Tibial artery (tissue), 4 donors: ENCODE results near the gene KIF13A.

Experiments
- DNase-seq, 2 donors: peaks; one replicate each; pipeline ENCODE4 v3.0.0-alpha.2; 2019
- H3K27ac ChIP-seq, 2 donors: fragments of 200-600 bp; sonication (generic) in 1 of 2; 1 replicate in 1 of 2; 2 replicates in 1 of 2; pipeline ENCODE4 v1.5.1; 2018 to 2019; ENCODE audit warnings: mild to moderate bottlenecking in 1 of 2
- H3K27me3 ChIP-seq, 2 donors: fragments of 200-600 bp; sonication (generic) in 1 of 2; one replicate each; pipeline versions ENCODE4 v1.5.1 to v1.6.0; 2016 to 2019
- H3K36me3 ChIP-seq, 3 donors: fragments of 200-600 bp; sonication (generic) in 2 of 3; one replicate each; pipeline ENCODE4 v1.5.1; 2016 to 2019; ENCODE audit warnings: mild to moderate bottlenecking in 2 of 3
- H3K4me1 ChIP-seq, 4 donors: fragments of 200-600 bp; sonication (generic) in 2 of 4; 1 replicate in 3 of 4; 2 replicates in 1 of 4; pipeline ENCODE4 v1.5.1; 2016 to 2019
- H3K4me3 ChIP-seq, 2 donors: fragments of 200-600 bp; sonication (generic) in 1 of 2; 1 replicate in 1 of 2; 2 replicates in 1 of 2; pipeline ENCODE4 v1.5.1; 2018 to 2019; ENCODE audit warnings: mild to moderate bottlenecking in 2 of 2
- H3K9me3 ChIP-seq, 3 donors: fragments of 200-600 bp; sonication (generic) in 1 of 3; one replicate each; pipeline ENCODE4 v1.5.1; 2016 to 2019
- intact Hi-C: fragments of 100-400 bp; cut with DNase I; formaldehyde crosslinking; loops from one replicate; pipeline ENCODE4 v1.15.0; 2023; ENCODE audit warnings: low total_unique reads
- TF ChIP-seq, protein P1 (sequence below), 2 experiments: fragments of 200-600 bp in 1 of 2; fragments of 450-650 bp in 1 of 2; IDR thresholded peaks; one replicate each; pipeline ENCODE4 v1.5.1; 2017 to 2019; ENCODE audit warnings: antibody characterized with exemption in 2 of 2, mild to moderate bottlenecking in 1 of 2, moderate library complexity in 1 of 2

The KIF13A gene

DNA sequence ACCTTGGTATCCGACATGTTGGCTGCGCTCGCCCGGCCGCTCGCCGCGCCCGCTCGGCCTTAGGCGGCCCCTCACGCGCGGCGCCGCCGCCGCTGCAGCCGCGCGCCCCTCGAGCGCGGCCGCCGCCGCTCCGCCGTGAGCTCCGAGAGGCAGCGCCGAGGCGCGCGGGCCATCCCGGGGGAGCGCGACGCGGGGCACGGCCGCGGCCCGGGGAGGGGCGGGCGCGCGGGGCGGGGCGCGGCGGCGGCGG lies at the start of gene KIF13A:
TSS of gene KIF13A (minus strand) at position 189 of the 250 bp plus-strand sequence. CDS start at position 17, 172 bp downstream.
- intact Hi-C loops: loop anchor here (5.0 to 10.0 kb wide), 4 partner anchors 55 to 135 kb away; partner anchors contain the start of gene NHLRC1
- no peak for DNase-seq
- no peaks in the 10 kb centered on the region for H3K27me3 ChIP-seq
- peaks cover 0 to 34% (median 24%) of the 10 kb centered on the region in 4 donors for H3K4me1 ChIP-seq
- H3K4me3 ChIP-seq: peak within 1 kb of the TSS; percentile 59 to 91
- TF ChIP-seq, protein P1, sequence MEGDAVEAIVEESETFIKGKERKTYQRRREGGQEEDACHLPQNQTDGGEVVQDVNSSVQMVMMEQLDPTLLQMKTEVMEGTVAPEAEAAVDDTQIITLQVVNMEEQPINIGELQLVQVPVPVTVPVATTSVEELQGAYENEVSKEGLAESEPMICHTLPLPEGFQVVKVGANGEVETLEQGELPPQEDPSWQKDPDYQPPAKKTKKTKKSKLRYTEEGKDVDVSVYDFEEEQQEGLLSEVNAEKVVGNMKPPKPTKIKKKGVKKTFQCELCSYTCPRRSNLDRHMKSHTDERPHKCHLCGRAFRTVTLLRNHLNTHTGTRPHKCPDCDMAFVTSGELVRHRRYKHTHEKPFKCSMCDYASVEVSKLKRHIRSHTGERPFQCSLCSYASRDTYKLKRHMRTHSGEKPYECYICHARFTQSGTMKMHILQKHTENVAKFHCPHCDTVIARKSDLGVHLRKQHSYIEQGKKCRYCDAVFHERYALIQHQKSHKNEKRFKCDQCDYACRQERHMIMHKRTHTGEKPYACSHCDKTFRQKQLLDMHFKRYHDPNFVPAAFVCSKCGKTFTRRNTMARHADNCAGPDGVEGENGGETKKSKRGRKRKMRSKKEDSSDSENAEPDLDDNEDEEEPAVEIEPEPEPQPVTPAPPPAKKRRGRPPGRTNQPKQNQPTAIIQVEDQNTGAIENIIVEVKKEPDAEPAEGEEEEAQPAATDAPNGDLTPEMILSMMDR (IDR thresholded peaks at IDR 0.05): no peak
- peak within 1 kb of the TSS; percentile 90 to 95 for H3K27ac ChIP-seq
- H3K9me3 ChIP-seq: no peaks in the 10 kb centered on the region
- peaks cover 0 to 4% (median 0%) of the 10 kb centered on the region in 3 donors for H3K36me3 ChIP-seq

DNA sequence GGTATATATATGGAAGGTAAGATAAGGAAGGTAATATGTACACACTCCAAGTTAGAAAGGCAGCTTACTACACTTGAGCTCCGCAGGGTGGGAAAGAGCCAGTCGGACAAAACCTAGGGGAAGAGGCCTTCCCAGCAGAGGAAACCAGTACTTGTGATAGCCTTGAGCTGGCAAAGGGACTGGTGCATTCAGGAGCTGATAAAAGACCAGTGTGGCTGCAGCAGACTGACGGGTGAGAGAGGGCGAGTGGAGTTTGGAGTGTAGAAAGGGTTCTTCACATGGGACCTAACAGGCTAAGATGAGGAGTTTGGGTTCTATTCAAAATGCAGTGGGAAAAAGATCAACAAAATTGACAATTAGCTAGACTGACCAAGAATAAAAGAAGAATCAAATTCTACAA lies 49.3 kb upstream of the KIF13A start:
- no peak for DNase-seq
- Histone ChIP-seq H3K9me3 (no peaks in the 10 kb centered on the region), H3K4me1 (peaks cover 0 to 29% (median 3%) of the 10 kb centered on the region in 4 donors), H3K36me3 (no peaks in the 10 kb centered on the region), H3K27ac (no peak overlapping the region), H3K27me3 (no peaks in the 10 kb centered on the region), H3K4me3 (no peak overlapping the region)
- intact Hi-C loops: no loop called here
- TF ChIP-seq, protein P1 (IDR thresholded peaks at IDR 0.05): no peak

DNA sequence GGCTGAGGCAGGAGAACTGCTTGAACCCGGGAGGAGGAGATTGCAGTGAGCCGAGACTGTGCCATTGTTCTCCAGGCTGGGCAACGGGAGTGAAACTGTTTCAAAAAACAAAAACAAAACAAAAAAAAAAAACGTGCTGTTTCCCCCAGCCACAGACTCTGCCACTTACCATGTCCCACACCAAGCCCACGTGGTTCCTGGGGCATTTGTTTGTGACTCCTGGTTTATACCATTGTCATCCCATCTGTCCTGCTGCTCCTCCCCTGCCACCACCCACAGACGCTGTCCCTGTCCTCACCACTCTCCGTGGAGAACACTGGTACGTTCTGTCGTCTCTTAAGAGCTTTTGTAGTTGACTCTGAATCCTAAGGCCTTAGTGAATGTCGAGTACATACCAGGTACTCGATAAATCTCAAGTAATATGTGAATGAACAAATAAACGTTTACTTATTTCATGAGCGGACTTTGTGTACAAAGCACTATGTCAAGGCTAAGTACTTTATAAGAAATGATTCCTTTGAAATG lies 48.0 kb upstream of the KIF13A start:
- peaks cover 0 to 16% (median 0%) of the 10 kb centered on the region in 4 donors for H3K4me1 ChIP-seq
- intact Hi-C loops: no loop called here

DNA sequence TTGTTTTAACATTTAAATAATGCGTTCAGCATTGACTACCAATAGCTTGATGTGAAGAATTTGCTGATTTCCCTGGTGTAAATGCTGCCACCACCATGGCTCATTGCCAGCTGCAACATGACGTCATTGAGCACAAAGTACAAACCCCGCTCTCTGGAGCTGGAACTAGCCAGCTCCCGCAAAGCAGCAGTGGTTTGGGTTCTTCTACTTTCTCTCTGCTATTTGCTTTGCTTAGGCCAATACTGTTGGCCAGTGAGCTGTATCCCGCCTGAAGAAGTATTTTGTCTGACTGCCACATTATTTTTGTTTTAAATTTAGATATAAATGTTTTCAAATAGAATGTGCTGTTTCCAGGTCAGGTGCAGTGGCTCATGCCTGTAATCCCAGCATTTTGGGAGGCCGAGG lies 47.4 kb upstream of the KIF13A start:
- H3K27me3 ChIP-seq: no peaks in the 10 kb centered on the region
- intact Hi-C loops: no loop called here
- DNase-seq: no peak
- no peaks in the 10 kb centered on the region for H3K9me3 ChIP-seq
- H3K36me3 ChIP-seq: no peaks in the 10 kb centered on the region
- peaks cover 0 to 11% (median 0%) of the 10 kb centered on the region in 4 donors for H3K4me1 ChIP-seq
- H3K27ac ChIP-seq: peak overlapping the region; percentile 16 to 46
- no peak overlapping the region for H3K4me3 ChIP-seq
- TF ChIP-seq, protein P1 (IDR thresholded peaks at IDR 0.05): no peak

More for the DNA sequence above, 48.0 kb upstream of the KIF13A start:
- no peak for DNase-seq
- no peaks in the 10 kb centered on the region for H3K9me3 ChIP-seq
- H3K4me3 ChIP-seq: no peak overlapping the region
- H3K27me3 ChIP-seq: no peaks in the 10 kb centered on the region
- H3K27ac ChIP-seq: peak overlapping the region; percentile 16 to 46
- TF ChIP-seq, protein P1 (IDR thresholded peaks at IDR 0.05): no peak
- no peaks in the 10 kb centered on the region for H3K36me3 ChIP-seq

DNA sequence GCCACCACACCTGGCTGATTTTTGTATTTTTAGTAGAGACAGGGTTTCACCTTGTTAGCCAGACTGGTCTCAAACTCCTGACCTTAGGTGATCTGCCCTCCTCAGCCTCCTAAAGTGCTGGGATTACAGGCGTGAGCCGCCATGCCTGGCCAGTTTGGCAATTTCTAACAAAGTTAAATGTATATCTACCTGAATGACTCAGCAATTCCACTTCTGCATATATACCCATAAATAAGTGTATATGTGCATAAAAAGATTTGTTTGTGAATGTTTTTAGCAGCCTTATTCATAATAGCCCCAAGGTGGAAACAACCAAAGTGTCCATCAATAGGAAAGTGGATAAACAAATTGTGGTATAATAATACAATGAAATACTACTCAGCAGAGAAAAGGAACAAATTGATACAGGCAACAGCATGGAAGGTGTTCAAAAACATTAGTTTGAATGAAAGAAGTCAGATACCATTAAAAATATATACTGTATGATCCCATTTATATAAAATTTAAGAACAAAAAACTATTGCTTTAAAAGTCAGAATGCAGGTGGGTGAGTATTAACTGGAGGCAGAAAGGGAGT lies 44.3 kb upstream of the KIF13A start:
- TF ChIP-seq, protein P1 (IDR thresholded peaks at IDR 0.05): no peak
- Histone ChIP-seq H3K27me3 (no peaks in the 10 kb centered on the region), H3K4me1 (peaks cover 0 to 11% (median 0%) of the 10 kb centered on the region in 4 donors), H3K27ac (no peak overlapping the region), H3K4me3 (no peak overlapping the region), H3K9me3 (no peaks in the 10 kb centered on the region), H3K36me3 (no peaks in the 10 kb centered on the region)
- DNase-seq: no peak
- intact Hi-C loops: no loop called here
